Tibial artery (tissue), 4 donors: Measurements from ENCODE around the gene METRN.

Source experiments
- DNase-seq, 2 donors: peaks; one replicate each; pipeline ENCODE4 v3.0.0-alpha.2; 2019
- H3K27ac ChIP-seq, 2 donors: fragments of 200-600 bp; sonication (generic) in 1 of 2; 1 replicate in 1 of 2; 2 replicates in 1 of 2; pipeline ENCODE4 v1.5.1; 2018 to 2019; ENCODE audit warnings: mild to moderate bottlenecking in 1 of 2
- H3K27me3 ChIP-seq, 2 donors: fragments of 200-600 bp; sonication (generic) in 1 of 2; one replicate each; pipeline versions ENCODE4 v1.5.1 to v1.6.0; 2016 to 2019
- H3K36me3 ChIP-seq, 3 donors: fragments of 200-600 bp; sonication (generic) in 2 of 3; one replicate each; pipeline ENCODE4 v1.5.1; 2016 to 2019; ENCODE audit warnings: mild to moderate bottlenecking in 2 of 3
- H3K4me1 ChIP-seq, 4 donors: fragments of 200-600 bp; sonication (generic) in 2 of 4; 1 replicate in 3 of 4; 2 replicates in 1 of 4; pipeline ENCODE4 v1.5.1; 2016 to 2019
- H3K4me3 ChIP-seq, 2 donors: fragments of 200-600 bp; sonication (generic) in 1 of 2; 1 replicate in 1 of 2; 2 replicates in 1 of 2; pipeline ENCODE4 v1.5.1; 2018 to 2019; ENCODE audit warnings: mild to moderate bottlenecking in 2 of 2
- H3K9me3 ChIP-seq, 3 donors: fragments of 200-600 bp; sonication (generic) in 1 of 3; one replicate each; pipeline ENCODE4 v1.5.1; 2016 to 2019
- intact Hi-C: fragments of 100-400 bp; cut with DNase I; formaldehyde crosslinking; loops from one replicate; pipeline ENCODE4 v1.15.0; 2023; ENCODE audit warnings: low total_unique reads
- TF ChIP-seq, protein P1 (sequence below), 2 experiments: fragments of 200-600 bp in 1 of 2; fragments of 450-650 bp in 1 of 2; IDR thresholded peaks; one replicate each; pipeline ENCODE4 v1.5.1; 2017 to 2019; ENCODE audit warnings: antibody characterized with exemption in 2 of 2, mild to moderate bottlenecking in 1 of 2, moderate library complexity in 1 of 2

METRN gene

DNA sequence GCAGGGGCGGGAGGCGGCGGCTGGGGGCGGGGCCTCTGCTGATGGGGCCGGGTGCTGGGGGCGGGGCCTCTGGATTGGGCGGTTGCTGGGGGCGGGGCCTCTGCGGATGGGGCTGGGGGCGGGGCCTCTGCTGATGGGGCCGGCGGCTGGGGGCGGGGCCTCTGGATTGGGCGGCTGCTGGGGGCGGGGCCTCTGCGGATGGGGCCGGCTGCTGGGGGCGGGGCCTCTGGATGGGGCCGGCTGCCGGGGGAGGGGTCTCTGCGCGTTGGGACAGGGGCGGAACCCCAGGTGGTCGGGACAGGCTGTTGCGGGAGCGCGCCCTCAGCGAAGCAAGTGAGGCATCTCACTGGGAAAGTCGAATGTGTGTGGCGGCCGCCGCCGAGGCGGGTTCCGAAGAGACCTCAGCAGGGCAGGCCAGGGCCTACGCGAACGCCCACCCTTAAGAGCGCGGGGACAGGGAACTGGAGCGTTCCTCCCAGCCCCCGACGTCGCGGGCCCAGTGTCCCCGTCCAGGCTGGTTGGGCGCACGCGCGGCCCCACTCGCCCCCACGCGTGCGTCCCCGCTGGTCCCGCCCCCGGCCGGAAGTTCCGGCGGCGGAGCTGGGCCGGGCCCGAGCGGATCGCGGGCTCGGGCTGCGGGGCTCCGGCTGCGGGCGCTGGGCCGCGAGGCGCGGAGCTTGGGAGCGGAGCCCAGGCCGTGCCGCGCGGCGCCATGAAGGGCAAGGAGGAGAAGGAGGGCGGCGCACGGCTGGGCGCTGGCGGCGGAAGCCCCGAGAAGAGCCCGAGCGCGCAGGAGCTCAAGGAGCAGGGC, 34.9 kb upstream of the METRN start, which contains the start of gene STUB1:
Gene STUB1 (plus strand): TSS at position 597 of the 811 bp plus-strand sequence. CDS start 116 bp downstream, at position 713.
- Histone ChIP-seq H3K36me3 (peaks cover 17 to 24% (median 18%) of the 10 kb centered on the region in 3 donors), H3K4me3 (peak within 1 kb of the TSS; percentile 60 to 81), H3K27me3 (peaks cover 0 to 8% of the 10 kb centered on the region in 2 donors), H3K27ac (peak within 1 kb of the TSS; percentile 79 to 87), H3K9me3 (no peaks in the 10 kb centered on the region), H3K4me1 (peaks cover 3 to 71% (median 54%) of the 10 kb centered on the region in 4 donors)
- TF ChIP-seq, protein P1, sequence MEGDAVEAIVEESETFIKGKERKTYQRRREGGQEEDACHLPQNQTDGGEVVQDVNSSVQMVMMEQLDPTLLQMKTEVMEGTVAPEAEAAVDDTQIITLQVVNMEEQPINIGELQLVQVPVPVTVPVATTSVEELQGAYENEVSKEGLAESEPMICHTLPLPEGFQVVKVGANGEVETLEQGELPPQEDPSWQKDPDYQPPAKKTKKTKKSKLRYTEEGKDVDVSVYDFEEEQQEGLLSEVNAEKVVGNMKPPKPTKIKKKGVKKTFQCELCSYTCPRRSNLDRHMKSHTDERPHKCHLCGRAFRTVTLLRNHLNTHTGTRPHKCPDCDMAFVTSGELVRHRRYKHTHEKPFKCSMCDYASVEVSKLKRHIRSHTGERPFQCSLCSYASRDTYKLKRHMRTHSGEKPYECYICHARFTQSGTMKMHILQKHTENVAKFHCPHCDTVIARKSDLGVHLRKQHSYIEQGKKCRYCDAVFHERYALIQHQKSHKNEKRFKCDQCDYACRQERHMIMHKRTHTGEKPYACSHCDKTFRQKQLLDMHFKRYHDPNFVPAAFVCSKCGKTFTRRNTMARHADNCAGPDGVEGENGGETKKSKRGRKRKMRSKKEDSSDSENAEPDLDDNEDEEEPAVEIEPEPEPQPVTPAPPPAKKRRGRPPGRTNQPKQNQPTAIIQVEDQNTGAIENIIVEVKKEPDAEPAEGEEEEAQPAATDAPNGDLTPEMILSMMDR (IDR thresholded peaks at IDR 0.05) = no peak
- intact Hi-C loops = no loop called here
- DNase-seq = peak; percentile 80 to 92

DNA sequence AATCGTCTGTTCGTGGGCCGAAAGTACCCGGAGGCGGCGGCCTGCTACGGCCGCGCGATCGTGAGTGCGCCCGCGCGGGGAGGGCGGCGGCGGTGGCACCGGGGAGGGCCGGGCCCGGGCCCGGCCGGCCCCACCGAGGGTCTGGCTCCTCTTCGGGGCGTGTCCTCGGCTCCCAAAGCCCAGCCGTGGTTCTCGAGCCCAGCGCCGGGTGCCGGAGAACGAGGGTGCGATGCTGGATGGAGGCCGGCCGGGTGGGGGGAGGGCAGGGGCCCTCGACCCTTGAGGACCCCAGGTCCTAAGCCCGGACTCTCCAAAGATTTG, 34.3 kb upstream of the METRN start:
- no peaks in the 10 kb centered on the region for H3K9me3 ChIP-seq
- peak overlapping the region; percentile 79 to 87 for H3K27ac ChIP-seq
- H3K36me3 ChIP-seq = peaks cover 17 to 27% (median 18%) of the 10 kb centered on the region in 3 donors
- no peak for DNase-seq
- H3K4me3 ChIP-seq = peak overlapping the region; percentile 60 to 81
- TF ChIP-seq, protein P1 (IDR thresholded peaks at IDR 0.05) = no peak
- intact Hi-C loops = no loop called here
- H3K4me1 ChIP-seq = peaks cover 3 to 71% (median 54%) of the 10 kb centered on the region in 4 donors
- H3K27me3 ChIP-seq = peaks cover 0 to 8% of the 10 kb centered on the region in 2 donors

DNA sequence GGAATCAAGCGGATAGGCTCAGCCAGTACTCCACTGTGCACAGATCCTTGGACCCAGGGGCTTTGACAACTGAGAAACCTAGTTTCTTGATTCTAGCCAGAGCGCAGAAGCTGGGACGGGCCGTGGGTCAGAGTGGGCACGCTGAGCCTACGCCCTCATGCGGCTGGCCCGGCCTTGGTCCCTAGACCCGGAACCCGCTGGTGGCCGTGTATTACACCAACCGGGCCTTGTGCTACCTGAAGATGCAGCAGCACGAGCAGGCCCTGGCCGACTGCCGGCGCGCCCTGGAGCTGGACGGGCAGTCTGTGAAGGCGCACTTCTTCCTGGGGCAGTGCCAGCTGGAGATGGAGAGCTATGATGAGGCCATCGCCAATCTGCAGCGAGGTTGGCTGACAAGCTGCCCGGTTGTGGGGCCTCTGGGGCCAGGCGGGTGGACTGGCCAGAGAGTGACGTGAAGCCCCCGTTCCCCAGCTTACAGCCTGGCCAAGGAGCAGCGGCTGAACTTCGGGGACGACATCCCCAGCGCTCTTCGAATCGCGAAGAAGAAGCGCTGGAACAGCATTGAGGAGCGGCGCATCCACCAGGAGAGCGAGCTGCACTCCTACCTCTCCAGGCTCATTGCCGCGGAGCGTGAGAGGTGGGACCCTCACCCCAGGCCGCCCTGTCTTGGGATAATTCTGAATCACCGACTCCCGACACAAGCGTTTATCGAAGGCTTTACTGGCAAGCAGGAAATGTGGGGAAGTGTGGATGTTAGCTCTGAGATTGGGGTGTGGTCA, 33.8 kb upstream of the METRN start:
- intact Hi-C loops = no loop called here

DNA sequence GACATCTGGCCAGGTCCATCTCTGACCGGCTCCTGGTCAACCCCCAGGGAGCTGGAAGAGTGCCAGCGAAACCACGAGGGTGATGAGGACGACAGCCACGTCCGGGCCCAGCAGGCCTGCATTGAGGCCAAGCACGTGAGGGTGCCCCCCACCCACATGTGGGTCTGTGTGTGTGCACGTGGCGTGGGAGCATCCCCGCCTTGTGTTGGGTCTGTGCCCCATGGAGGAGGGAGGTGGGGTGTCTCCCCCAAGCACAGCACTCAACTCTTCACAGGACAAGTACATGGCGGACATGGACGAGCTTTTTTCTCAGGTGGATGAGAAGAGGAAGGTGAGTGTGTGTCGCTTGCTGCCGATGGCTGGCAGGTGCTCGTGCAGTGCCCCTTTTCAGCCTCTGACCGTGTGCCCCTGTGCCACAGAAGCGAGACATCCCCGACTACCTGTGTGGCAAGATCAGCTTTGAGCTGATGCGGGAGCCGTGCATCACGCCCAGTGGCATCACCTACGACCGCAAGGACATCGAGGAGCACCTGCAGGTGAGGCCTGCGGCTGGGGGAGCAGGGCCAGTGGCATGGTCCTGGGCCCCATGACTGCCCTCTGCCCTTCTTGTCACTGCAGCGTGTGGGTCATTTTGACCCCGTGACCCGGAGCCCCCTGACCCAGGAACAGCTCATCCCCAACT, 33.0 kb upstream of the METRN start:
- Histone ChIP-seq H3K27me3 (peaks cover 0 to 3% of the 10 kb centered on the region in 2 donors), H3K36me3 (peaks cover 18 to 39% (median 23%) of the 10 kb centered on the region in 3 donors), H3K4me3 (peak overlapping the region; percentile 60 to 81), H3K27ac (peak overlapping the region in 1 of 2 donors; percentile 79), H3K4me1 (peaks cover 3 to 70% (median 50%) of the 10 kb centered on the region in 4 donors), H3K9me3 (no peaks in the 10 kb centered on the region)
- TF ChIP-seq, protein P1 (IDR thresholded peaks at IDR 0.05) = no peak
- intact Hi-C loops = no loop called here
- no peak for DNase-seq

More for the DNA sequence above, 33.8 kb upstream of the METRN start:
- Histone ChIP-seq H3K27me3 (peaks cover 0 to 8% of the 10 kb centered on the region in 2 donors), H3K4me3 (peak overlapping the region; percentile 60 to 81), H3K4me1 (peaks cover 3 to 71% (median 51%) of the 10 kb centered on the region in 4 donors), H3K9me3 (no peaks in the 10 kb centered on the region), H3K36me3 (peaks cover 17 to 32% (median 18%) of the 10 kb centered on the region in 3 donors), H3K27ac (peak overlapping the region; percentile 79 to 87)
- DNase-seq = no peak
- TF ChIP-seq, protein P1 (IDR thresholded peaks at IDR 0.05) = no peak
